Stimulated activated CD8-positive, alpha-beta memory T cell treated with anti-CD3 and anti-CD28 coated beads, Interleukin-4, amount 100 ng/mL, for 1 hour (primary cell): ENCODE results near the gene CBLC.

Source experiments
- DNase-seq, 2 donors: peaks; one replicate each; pipeline ENCODE4 v3.0.0-alpha.2; 2020; ENCODE audit warnings: low read depth in 2 of 2, low spot score in 1 of 2

The CBLC gene

DNA sequence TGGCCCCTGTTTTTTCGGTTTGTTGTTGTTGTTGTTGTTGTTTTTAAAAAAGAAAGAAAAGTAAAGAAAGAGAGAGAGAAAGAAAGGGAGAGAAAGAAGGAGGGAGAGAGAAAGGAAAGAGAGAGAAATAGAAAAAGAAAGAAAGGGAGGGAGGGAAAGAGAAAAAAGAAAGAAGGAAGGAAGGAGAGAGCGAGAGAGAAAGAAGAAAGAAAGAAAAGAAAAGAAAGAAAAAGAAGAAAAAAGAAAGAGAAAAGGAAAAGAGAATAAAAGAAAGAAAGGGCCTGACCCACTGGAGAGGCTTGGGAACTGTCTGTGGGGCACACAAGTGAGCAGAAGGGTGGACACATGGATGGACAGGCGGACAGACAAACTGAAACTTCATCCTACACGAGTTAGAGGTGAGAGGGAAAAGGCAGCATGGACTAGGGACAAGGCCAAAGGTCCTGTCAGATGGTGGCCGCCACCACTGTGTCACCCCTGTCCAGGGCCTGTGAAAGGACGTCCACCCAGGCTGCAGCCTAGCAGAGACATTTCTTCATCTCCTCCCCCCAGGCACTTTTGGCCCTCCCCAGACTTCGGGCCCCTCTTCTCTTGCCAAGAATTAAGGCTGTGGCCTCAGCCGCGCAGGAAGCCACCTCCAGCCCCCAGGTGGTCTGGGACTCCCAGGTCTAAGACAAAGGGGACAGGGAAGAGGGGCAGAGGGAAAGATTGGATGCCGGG lies 22.1 kb downstream of the CBLC start:
- DNase-seq = no peak

DNA sequence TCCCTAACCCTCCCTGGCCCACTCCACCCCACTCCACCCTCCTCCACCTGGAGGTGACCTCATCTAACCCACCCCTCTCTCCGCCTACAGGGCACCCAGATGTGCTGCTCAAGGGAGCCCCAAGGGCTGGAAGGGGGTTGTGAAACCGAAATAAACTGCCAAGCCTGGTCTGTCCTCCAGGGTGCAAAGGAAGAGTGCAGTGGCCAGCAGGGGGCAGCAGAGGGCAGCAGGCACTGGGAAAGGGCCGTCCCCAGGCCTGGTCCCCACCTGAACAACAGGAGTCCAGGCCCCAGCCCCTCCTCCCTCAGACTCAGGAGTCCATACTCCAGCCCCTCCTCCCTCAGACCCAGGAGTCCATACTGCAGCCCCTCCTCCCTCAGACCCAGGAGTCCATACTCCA lies 22.8 kb downstream of the CBLC start:
- peak; percentile 64 to 72 for DNase-seq

- no peak for DNase-seq
These were observed 26.0 kb downstream of the CBLC start for GRCh38 chr19:44803442-44804428.

DNA sequence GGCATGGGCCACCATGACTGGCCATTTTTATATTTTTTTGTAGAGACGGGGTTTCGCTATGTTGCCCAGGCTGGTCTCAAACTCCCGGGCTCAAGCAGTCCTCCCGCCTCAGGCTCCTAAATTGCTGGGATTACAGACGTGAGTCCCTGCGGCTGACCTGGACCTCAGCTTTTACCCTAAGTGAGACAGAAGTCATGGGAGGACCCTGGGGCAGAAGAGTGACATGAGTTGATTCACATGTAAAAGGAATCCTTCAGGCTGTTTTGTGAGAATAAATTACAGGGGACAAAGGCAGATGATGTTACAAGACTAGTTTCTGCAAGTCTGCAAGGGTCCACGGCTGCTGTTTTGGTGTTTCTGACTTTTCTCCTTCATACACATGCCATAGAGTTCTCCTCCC lies 28.6 kb downstream of the CBLC start:
- DNase-seq = no peak

DNA sequence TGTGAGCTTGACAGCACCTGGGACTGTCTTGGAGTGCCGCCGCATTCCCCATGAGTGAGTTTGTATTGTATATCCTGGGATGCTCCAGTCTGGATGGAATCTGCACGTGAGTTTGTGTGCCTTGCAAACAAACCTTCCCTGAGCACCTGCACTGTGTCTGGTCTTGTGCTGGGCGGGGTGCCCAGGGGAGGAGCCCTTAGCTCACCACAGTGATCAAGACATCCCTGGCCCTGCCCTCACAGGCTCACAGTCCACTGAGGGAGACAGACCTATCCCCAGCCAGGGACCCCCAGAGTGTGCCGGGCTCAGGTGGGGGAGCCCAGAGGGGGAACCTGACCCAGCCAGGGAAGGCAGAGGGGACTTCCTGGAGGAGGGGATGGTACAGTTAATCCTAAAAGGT lies 29.5 kb downstream of the CBLC start:
- no peak for DNase-seq

DNA sequence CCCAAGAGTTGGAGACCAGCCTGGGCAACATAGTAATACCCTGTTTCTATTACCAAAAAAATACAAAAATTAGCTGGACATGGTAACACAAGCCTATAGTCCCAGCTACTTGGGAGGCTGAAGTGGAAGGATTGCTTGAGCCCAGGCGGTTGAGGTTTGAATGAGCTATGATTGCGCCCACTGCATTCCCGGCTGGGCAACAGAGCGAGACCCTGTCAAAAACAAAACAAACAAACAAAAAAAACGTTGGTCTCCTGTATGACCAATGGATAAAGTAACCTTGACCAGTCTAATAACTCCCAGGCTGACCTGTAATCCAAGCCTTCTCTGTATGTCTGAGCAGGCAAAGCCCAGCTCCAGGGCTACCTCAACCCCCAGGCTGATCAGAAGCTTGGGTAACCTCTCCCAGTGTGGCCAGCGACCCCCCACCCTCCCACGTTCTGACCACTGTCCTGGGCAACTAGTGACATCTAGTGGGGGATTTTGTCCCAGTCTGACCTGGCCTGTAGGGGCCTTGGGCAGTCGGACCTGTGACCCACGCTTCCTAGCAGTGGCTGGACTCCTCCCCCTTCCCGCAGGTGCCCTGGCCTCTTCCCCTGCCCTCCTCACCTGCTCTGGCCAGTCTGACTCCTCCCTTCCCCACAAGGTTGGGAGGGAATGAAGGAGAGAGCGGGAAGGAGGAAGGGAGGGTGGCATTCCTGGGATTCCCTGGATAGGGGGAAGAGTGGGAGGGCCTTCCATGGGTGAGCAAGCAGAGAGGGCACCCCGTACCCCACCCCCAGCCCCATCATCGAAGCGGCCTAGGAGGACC lies 30.2 kb downstream of the CBLC start:
- no peak for DNase-seq

DNA sequence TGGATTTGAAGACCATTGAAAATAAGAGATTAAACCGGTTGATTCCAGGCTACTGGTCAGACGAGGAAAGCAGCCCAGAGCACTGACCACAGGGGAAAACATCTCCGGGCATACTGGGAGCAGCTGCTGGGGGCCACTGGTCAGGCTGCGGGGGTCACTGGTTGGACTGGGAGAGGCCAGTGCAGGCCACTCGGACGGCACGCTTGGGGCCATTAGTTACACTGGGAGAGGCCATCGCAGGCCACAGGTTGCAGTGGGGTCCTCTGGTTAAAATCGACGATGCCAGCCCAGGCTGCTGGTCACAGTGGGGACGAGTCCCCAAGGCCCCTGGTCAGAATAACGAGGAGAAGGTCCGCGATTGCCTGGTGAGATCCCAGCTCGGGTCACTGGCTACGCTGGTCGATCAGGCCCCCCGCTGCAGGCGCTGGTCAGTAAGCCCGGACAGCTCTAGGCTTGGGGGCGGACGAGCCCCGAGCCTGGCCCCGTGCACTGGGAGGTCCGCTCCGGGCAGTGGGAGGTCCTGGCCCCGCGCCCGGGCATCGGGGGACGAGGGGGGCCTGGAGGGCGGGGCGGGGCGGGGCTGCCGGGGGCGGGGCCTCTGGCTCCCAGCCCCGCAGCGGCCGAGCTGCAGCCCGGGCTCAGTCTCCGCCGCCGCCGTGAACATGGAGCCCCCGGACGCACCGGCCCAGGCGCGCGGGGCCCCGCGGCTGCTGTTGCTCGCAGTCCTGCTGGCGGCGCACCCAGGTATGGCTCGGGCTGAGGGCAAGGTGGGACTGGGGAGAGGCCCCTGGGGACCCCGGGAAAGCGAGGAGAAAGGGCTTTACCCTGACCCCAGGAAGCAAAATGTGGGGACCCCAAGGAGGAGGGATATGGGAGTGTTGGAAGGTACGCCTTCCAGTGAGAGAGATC lies 31.0 kb downstream of the CBLC start, which contains the start of gene BCAM:
BCAM (plus strand) TSS at position 641 of the 909 bp plus-strand sequence; CDS start at position 663, 22 bp downstream.
- no peak for DNase-seq

DNA sequence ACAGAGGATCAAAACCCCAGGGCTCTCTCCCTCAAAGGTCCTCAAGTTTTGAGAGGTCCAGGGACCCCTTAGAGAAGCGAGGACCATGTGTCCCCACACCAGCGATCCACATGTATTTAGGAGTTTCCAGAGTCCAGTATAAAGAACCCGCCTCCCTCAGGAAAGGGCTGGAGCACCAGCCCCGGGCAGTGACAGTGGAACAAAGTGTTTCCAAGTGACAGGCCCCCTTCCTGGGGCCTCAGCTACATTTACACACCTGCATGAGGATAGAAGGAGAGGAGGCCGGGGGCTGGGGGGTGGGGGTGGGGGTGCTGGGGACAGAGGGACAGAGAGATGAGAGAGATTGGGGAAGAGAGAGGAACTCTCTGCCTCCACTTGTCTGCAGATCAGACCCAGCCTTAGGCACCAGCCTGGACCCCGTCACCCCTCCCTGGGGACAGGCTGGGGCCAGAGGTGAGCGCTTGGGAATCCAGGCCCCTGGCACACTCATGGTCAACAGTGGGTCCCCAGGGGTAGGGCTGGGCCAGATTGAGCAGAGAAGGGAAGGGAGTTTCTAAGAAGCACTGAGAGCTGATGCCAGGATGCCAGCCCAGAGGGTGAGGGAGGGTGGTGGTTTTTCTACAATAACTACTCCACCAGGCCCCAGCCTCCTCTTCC lies 32.0 kb downstream of the CBLC start:
- no peak for DNase-seq

GRCh38 chr19:44810234-44811121 lies 32.8 kb downstream of the CBLC start:
- no peak for DNase-seq

DNA sequence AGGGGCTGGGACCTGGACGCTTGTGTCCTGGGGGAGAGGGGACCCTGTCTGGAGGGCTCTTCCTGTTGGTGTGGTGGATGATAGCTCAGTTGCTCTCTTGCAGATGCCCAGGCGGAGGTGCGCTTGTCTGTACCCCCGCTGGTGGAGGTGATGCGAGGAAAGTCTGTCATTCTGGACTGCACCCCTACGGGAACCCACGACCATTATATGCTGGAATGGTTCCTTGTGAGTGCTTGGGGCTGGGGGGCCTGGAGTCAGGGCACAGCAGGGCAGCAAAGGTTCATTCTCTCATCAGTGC lies 33.4 kb downstream of the CBLC start:
- DNase-seq = no peak

DNA sequence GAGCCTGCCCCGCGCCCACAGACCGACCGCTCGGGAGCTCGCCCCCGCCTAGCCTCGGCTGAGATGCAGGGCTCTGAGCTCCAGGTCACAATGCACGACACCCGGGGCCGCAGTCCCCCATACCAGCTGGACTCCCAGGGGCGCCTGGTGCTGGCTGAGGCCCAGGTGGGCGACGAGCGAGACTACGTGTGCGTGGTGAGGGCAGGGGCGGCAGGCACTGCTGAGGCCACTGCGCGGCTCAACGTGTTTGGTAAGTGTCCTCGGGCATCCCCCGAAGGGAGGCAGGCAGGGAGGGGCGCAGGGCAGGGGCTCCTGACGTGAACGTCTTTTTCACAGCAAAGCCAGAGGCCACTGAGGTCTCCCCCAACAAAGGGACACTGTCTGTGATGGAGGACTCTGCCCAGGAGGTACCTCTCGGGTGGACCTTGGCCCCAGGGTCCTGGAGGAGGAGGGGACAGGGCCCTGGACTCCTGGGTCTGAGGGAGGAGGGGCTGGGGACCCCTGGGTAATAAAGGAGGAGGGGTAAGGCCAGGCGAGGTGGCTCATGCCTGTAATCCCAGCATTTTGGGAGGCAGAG lies 34.5 kb downstream of the CBLC start:
- no peak for DNase-seq

DNA sequence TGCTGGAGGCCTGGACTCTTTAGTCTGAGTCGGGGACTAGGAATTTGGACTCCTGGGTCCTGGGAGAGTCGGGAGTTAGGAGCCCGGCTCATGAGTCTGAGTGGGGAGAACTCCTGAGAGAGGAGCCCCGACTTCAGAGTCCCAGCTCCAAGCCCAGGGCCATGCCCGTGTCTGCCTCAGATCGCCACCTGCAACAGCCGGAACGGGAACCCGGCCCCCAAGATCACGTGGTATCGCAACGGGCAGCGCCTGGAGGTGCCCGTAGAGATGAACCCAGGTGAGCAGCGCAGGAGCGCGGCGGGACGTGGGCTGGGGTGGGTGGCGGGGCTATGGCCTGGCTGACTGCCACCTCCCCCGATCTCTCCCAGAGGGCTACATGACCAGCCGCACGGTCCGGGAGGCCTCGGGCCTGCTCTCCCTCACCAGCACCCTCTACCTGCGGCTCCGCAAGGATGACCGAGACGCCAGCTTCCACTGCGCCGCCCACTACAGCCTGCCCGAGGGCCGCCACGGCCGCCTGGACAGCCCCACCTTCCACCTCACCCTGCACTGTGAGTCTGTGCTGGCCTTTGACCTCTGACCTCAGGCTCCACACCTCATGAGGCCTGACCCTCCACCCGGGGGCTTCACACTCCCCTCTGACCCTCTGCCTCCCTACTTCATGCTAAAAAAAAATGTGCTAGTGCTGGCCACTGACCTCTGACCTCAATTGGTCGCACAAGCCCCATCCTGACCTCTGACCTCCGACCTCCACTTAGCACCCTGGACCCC lies 35.6 kb downstream of the CBLC start:
- DNase-seq = no peak

GRCh38 chr19:44813841-44814470 lies 36.3 kb downstream of the CBLC start:
- no peak for DNase-seq

DNA sequence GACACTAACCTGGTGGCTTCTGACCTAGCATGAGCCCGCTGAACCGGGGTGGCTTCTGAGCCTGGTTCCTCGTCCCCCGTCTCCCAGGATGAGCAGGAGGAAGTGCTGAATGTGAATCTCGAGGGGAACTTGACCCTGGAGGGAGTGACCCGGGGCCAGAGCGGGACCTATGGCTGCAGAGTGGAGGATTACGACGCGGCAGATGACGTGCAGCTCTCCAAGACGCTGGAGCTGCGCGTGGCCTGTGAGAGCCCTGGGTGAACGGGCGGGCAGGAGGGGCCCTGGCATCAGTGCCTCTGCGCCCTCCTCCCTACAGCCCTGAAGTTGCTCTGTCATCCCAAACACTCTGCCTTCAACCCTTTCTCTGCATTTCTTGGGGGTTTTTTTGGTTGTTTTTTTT lies 36.8 kb downstream of the CBLC start:
- no peak for DNase-seq

GRCh38 chr19:44816301-44816700 lies 38.6 kb downstream of the CBLC start:
- DNase-seq = no peak

GRCh38 chr19:44817725-44818465 lies 40.2 kb downstream of the CBLC start:
- no peak for DNase-seq
